BJ (cell line): Measurements from ENCODE around the gene NPBWR2. TPM values are rescaled to one million over a fixed set of nuclear protein-coding genes. Genes with fewer than 3 reads are reported as not detected.
A peak's percentile ranks its signal among the peaks of the same experiment; 100 is the strongest.

Source experiments
- CTCF ChIA-PET: fragments of 350-600 bp; formaldehyde crosslinking; extraction: SDS; loops from one replicate; lab custom pipeline; 2021; ENCODE audit warnings: antibody characterized with exemption, inconsistent platforms; lab: Yijun Ruan, JAX
- POLR2A ChIA-PET: fragments of 300-600 bp; sonication (Branson Sonifier 250); formaldehyde crosslinking; extraction: SDS; loops from one replicate; lab custom pipeline; 2021; ENCODE audit warnings: antibody characterized with exemption; lab: Charles Lee
- DNase-seq: peaks from one replicate; pipeline ENCODE4 v3.0.0-alpha.2; 2011; ENCODE audit warnings: low read depth
- H3K27me3 ChIP-seq: 2 replicates; pipeline ENCODE4 v1.6.0; 2011; ENCODE audit warnings: low read length; ENCODE audit not compliant: control insufficient read depth, insufficient read depth
- H3K36me3 ChIP-seq: 2 replicates; pipeline ENCODE4 v1.5.1; 2011; ENCODE audit warnings: low read length; ENCODE audit not compliant: control insufficient read depth, insufficient read depth
- H3K4me3 ChIP-seq: 2 replicates; pipeline ENCODE4 v1.5.1; 2011; ENCODE audit warnings: low read depth, mild to moderate bottlenecking, control low read depth, low read length
- polyA plus RNA-seq: library from polyadenylated mRNA; depleted of rRNA; stranded (reverse); fragments of >200 nt; gene quantifications from 2 replicates; pipeline ENCODE4 v1.2.3, GENCODE V29; 2011; rRNA removed
- small RNA-seq: library from RNA; depleted of rRNA; stranded (forward); fragments of <200 nt; gene quantifications from one replicate; pipeline ENCODE3, GENCODE V24; 2012; ENCODE audit warnings: low replicate concordance, low read depth; ENCODE audit not compliant: insufficient read length
- TF ChIP-seq, protein P1 (sequence below): IDR thresholded peaks from 2 replicates; pipeline ENCODE4 v1.5.1; 2011; ENCODE audit warnings: low read depth, mild to moderate bottlenecking, control low read depth, inconsistent platforms, low read length, moderate library complexity; ENCODE audit not compliant: insufficient read depth

NPBWR2 gene
- polyA plus RNA-seq, 1 experiment, result not detected

DNA sequence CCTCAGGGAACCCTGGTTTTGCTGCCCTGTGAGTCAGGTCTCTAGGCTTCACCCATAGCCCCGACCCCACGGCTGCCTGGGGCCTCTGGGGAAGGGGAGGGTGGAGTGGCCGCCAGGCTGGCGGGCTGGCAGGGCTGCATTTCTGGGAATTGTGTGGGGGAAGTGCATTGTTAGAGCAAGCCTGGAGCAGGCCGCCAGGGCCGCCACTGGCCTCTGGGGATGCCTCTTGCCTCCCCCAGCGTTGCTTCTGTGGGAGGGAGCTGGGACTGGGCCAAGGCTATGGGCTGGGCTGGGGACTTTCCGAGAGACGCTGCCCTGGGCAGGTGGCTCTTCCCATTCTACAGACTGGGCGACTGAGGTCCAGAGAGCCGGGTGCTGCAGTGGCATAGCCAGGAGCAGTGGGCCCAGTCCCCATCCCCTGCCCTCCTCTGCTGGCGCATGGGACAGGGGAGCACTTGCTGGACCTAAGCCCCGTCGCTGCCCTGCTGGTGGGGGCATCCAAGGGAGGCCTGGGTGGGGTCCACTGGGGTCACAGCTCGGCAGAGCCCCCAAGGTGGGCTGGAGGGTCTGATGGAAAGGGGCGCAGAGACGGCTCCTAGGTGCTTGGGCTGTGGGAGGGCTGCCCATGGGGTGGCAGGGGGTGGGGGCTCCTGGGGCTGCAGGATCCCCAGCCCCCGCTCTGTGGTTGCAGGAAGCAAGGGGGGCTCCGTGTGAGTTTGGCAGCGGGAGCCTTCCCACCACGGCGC, 51.3 kb downstream of the NPBWR2 start:
- no peak for DNase-seq

DNA sequence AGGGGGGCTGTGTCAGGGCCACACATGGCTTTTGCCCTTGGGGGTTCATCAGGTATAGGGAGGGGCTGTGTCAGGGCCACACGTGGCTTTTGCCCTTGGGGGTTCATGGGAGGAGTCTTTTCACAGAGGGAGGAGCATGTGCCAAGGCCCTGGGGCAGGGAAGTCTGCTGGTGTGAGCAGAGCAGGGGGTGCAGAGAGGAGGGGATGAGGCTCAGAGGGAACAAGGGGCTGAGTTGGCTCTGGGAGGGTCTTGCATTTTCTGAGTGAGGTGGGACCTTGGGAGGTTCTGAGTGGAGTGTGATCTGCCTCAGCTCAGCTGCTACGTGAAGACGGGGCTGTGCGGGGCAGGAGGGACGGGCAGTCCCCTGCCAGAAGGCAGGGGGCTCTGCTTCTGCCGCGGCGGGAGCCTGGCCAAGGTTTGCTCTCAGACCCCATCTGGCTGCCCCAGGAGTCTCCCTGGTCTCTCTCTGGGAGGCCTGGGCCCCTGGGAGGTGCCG, 51.9 kb downstream of the NPBWR2 start:
- ChIA-PET POLR2A (no interaction called here), CTCF (interaction anchor here (8.0 kb wide), 1 partner anchor 15 kb away, joined by 76 read pairs; no protein-coding TSS in a partner anchor)
- TF ChIP-seq, protein P1, sequence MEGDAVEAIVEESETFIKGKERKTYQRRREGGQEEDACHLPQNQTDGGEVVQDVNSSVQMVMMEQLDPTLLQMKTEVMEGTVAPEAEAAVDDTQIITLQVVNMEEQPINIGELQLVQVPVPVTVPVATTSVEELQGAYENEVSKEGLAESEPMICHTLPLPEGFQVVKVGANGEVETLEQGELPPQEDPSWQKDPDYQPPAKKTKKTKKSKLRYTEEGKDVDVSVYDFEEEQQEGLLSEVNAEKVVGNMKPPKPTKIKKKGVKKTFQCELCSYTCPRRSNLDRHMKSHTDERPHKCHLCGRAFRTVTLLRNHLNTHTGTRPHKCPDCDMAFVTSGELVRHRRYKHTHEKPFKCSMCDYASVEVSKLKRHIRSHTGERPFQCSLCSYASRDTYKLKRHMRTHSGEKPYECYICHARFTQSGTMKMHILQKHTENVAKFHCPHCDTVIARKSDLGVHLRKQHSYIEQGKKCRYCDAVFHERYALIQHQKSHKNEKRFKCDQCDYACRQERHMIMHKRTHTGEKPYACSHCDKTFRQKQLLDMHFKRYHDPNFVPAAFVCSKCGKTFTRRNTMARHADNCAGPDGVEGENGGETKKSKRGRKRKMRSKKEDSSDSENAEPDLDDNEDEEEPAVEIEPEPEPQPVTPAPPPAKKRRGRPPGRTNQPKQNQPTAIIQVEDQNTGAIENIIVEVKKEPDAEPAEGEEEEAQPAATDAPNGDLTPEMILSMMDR, result no peak
- Histone ChIP-seq H3K27me3 (peaks cover 9% of the 10 kb centered on the region; the same call in 1 of the 2 replicates), H3K4me3 (no peak overlapping the region), H3K36me3 (no peaks in the 10 kb centered on the region)
- no peak for DNase-seq

More for the DNA sequence above, 51.3 kb downstream of the NPBWR2 start:
- peaks cover 7% of the 10 kb centered on the region; the same call in 1 of the 2 replicates for H3K27me3 ChIP-seq
- no peaks in the 10 kb centered on the region for H3K36me3 ChIP-seq
- H3K4me3 ChIP-seq, result no peak overlapping the region
- TF ChIP-seq, protein P1, result no peak
- POLR2A ChIA-PET, result no interaction called here
- CTCF ChIA-PET, result interaction anchor here (1.4 to 8.0 kb wide), 2 partner anchors 16 to 76 kb away, joined by 20 to 76 read pairs; partner anchors contain the start of genes PRPF6 and SAMD10

DNA sequence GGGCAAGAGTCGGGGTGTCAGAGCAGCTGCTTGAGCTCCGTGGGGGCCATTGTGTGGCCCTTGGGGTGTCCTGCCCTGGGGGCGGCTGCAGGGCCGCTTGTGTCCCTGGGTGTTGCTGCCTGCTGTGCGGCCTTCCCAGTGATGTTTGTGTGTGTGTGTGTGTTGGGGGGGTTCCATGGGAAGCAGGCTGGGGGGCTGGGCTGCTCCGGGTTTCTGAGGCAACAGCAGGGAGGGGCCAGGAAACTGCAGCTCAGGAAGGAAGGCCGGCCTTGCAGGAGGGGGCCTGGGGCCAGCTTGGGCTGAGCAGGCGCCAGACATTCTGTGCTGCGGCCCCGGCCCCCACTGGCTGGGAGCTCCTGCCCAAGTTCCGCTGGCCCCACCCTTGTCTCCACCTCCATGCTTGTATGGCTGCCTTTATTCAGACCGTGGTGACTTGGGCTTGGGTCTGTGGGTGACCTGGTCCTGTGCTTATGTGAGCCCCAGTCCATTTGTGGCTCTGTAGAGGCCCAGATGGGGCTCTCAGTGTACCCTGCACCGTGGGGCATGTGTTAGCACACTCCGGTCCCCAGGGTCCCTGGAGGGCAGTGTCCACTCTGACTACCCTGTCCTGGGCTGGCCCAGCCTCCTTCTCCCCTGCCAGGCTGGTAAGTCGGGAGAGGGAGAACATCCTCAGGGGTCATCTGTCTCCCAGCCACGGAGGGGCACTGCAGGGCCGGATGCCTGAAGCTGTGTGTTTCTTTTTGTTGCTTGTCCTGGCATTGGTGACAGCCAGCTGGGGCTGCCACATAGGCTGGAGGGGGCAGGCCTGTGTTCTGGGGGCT, 53.3 kb downstream of the NPBWR2 start:
- no peak for DNase-seq
- peaks cover 10% of the 10 kb centered on the region; the same call in 1 of the 2 replicates for H3K27me3 ChIP-seq
- TF ChIP-seq, protein P1, result 0 out of 2 replicates have a peak, but pooled peaks have one; percentile 15
- no peak overlapping the region for H3K4me3 ChIP-seq
- H3K36me3 ChIP-seq, result no peaks in the 10 kb centered on the region
- CTCF ChIA-PET, result interaction anchor here (1.0 to 8.0 kb wide), 4 partner anchors 8 to 30 kb away, joined by 3 to 76 read pairs (median 6); partner anchors contain the start of genes LKAAEAR1 and TCEA2
- POLR2A ChIA-PET, result no interaction called here

Small RNAs within 50 kb of the gene (small RNA-seq; reads per million reads assigned to genes)
- not detected for gene AL355803.1
- gene MIR6813, result 0.63 reads per million

Other genes with a start within 250 kb of the NPBWR2 start
- gene ABHD16B, start 246.1 kb downstream of the NPBWR2 start, polyA plus RNA-seq, result not detected in 2 replicates
- gene TPD52L2, start 242.3 kb downstream of the NPBWR2 start, polyA plus RNA-seq, result 243 and 288 TPM in 2 replicates
- gene DNAJC5, start 212.4 kb downstream of the NPBWR2 start, polyA plus RNA-seq, result 33.7 and 45.6 TPM in 2 replicates
- 24.0 and 40.1 TPM in 2 replicates for gene UCKL1, start 151.1 kb downstream of the NPBWR2 start, polyA plus RNA-seq
- 4.6 and 6.0 TPM in 2 replicates for gene ZNF512B, start 137.6 kb downstream of the NPBWR2 start, polyA plus RNA-seq
- 0.88 and 1.4 TPM in 2 replicates for gene SAMD10, start 127.9 kb downstream of the NPBWR2 start, polyA plus RNA-seq
- gene PRPF6, start 126.4 kb downstream of the NPBWR2 start, polyA plus RNA-seq, result 37.9 and 52.3 TPM in 2 replicates
- 0.05 and 0.06 TPM in 2 replicates for gene C20orf204, start 71.4 kb downstream of the NPBWR2 start, polyA plus RNA-seq
- not detected in 2 replicates for gene SOX18, start 57.9 kb downstream of the NPBWR2 start, polyA plus RNA-seq
- 17.3 and 34.2 TPM in 2 replicates for gene TCEA2, start 44.4 kb downstream of the NPBWR2 start, polyA plus RNA-seq
- 12.1 and 14.5 TPM in 2 replicates for gene RGS19, start 28.0 kb downstream of the NPBWR2 start, polyA plus RNA-seq
- gene OPRL1, start 27.5 kb downstream of the NPBWR2 start, polyA plus RNA-seq, result 0.66 and 0.97 TPM in 2 replicates
- not detected in 2 replicates for gene LKAAEAR1, start 23.2 kb downstream of the NPBWR2 start, polyA plus RNA-seq
- gene MYT1, start 56.9 kb upstream of the NPBWR2 start, polyA plus RNA-seq, result not detected in 2 replicates
- gene PCMTD2, start 148.2 kb upstream of the NPBWR2 start, polyA plus RNA-seq, result 34.4 and 36.1 TPM in 2 replicates